ENCODE measurements around the gene KDM4C.
A peak's percentile ranks its signal among the peaks of the same experiment; 100 is the strongest.

KDM4C gene

DNA sequence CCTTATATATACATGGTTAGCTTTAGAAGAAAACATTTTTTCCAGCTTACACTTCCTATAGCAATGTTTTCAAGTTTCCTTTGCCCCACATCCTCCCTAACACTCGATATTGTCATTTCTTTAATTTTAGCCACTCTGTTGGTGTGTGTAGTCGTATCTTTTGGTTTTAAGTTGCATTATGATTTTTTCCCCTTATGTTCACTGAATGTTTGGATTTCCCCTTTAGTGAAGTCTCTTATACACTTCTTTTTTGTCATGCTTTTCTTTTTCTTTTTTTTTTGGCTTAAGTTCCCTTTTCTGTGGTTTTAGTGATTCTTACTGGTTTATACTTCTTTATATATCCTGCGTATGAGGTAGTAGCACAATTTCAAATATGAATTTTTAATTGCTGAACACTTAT lies 58.8 kb downstream of the KDM4C start:
- DNase-seq: no peak

DNA sequence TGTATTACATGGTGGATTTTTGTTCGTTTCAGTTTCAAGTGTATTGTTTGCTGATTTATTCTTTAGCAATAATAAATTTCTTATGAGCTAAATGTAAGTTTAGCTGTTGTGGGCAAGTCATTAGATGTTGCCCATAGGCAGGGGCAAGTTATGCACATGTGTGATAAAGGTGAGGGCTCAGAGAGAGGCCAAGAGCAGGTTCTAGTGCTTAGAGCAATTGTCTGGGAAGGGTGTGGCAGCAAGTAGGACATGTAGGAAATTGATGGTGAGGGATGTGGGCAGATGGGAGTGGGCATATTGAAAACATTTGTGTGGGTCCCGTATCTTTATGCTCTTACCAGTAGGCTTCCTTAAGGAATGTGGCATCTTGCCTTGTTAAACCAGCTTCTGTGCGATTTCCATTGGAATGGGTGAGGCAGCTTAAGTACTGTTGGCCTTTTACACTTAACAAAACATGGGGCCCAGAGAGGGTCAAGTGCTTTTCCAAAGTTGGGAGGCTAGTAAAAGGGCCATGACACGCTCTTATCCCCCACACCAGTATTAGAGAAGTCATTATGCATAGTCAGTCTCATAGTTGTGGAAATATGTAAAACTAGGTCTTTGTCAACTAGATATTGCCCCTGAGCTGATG lies 60.6 kb downstream of the KDM4C start:
- no peak for DNase-seq

DNA sequence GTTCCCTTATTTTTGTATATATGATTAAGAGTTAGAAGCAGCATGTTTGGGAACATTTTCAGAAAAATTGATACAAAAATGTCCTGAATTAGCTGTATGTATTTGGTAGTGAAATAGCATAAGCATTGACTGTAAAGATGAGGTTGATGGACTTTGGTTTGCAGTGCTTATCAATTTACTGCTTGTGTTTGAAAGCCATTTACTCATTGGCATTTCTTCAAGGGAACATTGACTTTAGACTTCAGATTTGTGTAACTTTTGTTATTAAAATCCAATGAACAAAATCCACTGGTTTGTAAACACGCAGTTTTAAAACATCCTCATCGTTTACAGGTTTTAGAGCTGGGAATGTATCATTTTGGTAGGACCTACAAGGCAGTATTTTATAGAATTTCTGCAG lies 61.3 kb downstream of the KDM4C start:
- no peak for DNase-seq

DNA sequence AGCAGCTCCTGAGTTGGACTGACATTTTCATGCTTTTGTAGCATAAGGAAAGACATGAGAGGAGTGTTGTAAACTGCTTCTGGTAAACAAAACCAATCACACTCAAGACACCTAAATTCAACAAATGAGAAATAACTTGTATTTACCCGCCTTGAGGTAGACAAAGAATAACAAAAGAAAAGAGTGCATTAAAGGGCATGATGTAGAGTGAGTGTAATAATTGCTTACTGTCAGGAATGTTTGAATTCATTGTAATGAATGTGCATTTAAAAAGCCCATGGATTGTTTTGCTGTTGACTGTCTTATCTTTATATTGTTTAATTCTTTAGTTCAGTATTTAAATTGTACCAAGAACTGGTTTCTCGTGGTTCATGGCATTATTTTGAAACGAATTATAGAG lies 61.8 kb downstream of the KDM4C start:
- no peak for DNase-seq

DNA sequence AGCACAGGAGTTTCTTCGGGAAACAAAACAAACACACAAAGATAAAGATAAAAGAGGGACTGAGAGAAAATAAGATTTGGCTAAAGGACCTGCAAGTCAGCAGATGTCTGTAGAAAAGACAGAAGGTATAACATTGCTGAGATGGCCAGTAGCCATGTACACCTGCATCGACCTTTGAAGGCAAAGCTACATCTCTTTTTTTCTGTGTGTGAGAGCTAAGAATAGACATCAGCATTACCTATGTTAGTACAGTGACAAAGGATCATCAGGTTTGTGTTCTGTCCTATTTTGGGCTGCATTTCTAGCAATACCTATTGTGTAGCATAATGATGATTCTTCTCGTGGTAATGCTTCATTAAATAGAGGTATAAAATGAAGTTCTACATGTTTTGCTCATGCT lies 64.9 kb downstream of the KDM4C start:
- DNase-seq: no peak

DNA sequence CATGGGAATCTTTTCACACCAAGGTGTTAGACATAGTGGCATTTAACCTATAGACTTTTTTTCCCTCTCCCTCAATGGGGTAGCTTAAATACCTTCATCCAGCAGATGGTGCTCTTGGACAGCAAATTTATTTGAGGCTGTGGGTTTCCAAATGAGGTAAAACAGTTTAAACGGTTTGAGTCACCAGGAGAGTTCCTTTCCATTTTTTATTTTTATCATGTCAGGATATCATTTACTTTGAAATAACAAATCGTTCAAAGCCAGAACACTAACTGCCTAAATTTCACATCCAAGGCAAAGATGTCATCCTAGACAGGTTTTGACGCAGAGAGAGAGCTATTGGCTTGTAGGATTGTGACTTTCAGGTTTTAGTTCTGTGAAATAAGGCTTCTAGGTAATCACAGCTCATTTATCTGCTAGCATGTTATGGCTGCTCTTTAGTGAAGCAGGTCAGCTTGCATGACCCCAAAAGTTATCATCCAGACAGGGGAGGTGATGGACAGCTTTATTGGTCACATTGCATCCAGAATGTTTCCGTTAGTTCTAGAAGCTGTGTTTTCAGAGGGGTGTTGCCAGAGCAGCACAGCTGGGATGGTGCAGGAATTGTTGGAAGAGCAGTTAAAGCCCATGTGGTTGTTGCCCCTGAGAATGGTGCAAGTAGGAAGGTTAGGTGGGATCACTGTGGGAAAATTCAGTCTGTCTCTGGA lies 69.8 kb downstream of the KDM4C start:
- peak; percentile 59 for DNase-seq

DNA sequence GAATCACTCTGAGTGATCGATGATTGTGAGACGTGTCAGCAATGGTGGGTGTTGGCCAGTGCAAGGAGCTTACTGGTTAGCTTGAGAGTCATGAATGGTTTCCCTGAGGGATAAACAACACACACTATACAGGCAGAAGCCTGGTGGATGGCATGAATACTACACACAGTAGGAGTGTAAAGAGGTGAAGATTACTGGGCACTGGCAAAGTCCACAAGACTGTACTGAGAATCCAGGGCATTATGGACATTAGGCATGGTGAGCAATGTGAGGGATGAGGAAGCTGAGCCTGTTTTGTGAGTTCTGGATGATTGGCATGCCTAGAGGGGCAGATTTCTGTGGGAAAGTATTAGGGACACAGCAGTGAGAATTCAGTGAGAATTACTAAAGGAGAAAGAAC lies 71.3 kb downstream of the KDM4C start:
- DNase-seq: no peak

DNA sequence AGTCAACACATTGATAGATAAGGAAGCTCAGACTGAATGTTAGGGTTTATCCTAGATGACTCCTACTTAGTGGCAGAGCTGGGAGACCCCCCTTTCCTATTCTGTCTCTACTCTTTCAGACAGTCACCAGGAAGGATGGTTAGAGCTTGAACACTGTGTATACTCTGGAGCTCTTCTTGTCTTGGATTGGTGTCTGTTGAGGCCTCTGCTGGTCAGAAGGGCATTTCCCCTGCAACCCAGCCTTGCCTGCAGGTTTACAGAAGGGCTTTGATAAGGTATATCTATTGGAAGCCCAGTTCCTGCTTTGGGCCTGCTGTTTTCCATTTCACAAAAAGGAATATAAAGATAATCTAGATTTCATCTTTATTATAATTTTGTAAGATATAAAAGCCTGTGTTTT lies 71.8 kb downstream of the KDM4C start:
- no peak for DNase-seq

DNA sequence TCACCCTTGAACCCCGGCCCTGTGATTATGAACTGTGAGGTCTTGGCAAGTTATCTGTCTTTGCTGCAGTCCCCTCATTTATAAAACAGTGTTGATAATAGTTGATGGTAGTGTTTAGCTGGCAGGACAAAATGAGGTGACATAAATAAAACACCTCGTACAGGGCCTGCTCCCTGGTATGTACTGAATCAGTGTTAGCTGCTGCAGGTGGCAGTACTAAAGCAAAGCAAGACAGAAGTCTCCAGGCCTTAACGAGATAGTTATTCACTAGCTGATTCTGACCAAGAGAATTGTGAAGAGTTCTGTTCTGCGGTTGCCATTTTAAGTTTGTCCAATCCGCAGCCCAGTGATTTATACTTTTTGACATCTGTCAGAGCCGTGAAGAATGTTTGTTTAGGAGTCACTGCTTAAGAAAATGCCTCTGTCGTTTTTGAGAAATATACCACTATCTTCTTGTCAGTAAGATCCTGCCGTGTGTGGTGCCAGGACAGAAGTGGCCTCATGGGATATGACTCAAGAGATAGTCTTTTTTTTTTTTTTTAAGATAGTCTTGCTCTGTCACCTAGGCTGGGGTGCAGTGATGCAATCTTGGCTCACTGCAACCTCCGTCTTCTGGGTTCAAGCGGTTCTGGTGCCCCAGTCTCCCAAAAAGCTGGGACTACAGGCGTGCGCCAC lies 75.9 kb downstream of the KDM4C start:
- no peak for DNase-seq

DNA sequence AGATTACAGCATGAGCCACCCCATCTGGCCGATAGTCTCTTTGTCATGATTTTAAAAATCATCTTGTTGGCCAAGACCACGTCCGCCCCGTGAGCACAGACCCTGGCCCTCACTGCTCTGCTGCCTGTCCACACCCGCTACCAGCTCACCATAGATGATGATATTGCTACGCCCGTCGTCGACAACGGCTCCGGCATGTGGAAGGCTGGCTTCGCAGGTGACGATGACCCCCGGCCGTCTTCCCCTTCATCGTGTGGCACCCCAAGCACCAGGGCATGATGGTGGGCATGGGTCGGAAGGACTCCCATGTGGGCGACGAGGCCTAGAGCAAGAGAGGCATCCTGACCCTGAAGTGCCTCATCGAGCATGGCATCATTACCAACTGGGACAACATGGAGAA lies 76.5 kb downstream of the KDM4C start:
- DNase-seq: no peak

DNA sequence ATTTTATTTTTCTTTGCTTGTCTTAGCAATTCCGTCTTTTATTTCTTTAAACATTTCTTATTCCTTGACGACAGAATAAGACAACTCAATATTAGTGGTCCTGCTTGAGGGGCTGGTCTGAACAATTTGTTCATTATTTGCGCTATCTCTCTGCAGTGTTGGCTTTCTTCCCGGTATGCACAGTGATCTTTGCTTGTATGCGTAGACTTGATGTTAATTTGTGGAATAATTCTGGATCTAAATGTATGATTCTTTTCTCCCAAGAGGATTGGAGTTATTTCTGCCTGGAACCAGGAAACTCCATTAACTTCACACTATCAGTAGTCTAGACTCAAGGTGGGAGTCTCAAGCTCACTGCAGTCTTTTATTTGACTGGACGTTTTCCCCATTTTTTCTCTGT lies 80.4 kb downstream of the KDM4C start:
- DNase-seq: no peak

DNA sequence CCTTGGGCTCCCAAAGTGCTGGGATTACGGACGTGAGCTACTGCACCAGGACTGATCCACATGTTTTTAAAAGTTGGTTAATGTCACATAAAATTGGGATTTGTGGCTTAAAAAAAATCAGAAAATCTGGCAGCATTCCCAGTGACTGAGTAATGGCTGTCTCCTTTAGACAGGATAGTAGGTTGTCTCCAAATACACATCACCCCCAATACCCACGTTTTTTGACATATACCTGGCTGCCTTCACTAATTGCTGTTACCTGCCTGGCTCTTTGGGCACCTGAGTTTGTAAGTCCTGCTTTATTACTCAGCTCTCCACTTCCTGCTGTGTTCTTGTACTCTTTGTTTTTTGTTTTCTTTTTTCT lies 84.8 kb downstream of the KDM4C start:
- peak; percentile 68 for DNase-seq

DNA sequence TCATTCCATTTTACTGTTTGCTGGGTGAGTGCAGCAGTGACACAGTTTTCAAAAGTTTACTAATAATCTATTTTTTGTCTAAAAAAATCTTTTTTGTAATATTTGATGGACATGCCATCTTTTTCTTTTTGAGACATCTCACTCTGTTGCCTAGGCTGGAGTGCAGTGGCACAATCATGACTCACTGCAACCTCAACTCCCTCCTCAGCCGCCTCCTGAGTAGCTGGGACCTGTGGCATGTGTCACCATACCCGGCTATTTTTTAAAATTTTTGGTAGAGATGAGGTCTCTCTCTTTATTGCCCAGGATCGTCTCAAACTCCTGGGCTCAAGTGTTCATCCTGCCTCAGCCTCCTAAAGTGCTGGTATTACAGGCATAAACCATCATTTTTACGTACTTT lies 86.0 kb downstream of the KDM4C start:
- DNase-seq: no peak

DNA sequence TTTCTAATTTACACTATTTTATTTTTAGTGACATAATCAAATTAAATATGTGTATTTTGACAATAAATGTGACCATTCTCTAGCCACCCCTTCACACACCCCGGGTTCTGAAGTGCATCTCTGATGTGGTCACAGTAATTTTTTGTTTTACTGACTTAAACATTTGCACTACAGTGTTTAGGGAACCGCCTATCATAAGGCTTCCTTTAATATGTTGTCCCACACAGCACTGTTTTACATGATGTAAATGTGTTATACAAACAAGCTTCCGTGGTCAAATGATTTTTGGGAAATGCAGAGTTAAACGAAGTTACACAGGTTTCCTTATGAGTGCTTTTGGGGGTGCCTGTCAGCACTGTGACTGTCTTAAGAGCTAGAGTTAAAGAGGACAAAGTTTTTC lies 86.5 kb downstream of the KDM4C start:
- DNase-seq: no peak

DNA sequence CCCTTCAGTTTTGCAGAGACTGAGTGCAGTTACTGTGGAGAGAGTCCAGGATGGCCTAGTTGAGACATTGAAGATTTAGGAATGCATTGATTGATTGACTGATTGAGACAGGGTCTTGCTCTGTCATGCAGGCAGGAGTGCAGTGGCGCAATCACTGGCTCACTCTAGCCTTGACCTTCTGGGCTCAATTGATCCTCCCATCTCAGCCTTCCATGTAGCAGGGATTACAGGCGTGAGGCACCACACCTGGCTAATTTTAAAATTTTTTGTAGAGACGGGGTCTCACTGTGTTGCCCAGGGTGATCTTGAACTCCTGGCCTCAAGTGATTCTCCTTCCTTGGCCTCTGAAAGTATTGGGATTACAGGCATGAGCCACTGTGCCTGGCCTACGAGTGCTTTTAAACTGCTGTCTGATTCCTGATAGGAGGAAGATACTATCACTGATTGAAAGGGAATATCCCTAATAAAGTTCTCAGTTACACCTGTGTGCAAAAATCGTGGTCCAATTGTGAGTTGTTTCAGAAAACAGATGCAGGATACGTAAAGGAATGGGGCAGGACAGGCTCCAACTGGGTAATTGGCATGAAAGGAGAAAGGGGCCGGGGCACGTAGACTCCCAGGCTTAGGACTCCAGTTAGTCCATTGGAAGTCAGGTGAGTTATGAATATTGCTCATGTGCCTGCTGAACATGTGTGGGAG lies 87.5 kb downstream of the KDM4C start:
- DNase-seq: no peak

DNA sequence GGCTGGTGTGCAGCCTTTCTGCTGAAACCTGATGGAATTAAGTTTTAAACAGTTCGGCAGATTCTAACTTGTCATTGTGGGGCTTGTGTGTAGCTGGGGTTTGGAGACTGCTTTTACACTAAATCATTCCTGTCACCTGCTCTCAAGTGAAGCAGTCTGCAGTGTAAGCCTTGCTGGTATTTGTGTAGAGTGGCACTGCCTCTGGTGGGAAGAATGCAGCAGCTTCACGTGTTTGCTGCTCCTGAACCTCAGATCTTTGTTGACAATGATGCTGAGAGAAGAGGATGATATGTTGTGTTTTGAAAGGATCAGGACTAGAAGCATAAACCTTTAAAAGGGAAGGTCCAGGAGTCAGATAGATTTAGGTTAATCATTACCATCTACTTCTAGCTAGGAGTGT lies 88.1 kb downstream of the KDM4C start:
- no peak for DNase-seq

DNA sequence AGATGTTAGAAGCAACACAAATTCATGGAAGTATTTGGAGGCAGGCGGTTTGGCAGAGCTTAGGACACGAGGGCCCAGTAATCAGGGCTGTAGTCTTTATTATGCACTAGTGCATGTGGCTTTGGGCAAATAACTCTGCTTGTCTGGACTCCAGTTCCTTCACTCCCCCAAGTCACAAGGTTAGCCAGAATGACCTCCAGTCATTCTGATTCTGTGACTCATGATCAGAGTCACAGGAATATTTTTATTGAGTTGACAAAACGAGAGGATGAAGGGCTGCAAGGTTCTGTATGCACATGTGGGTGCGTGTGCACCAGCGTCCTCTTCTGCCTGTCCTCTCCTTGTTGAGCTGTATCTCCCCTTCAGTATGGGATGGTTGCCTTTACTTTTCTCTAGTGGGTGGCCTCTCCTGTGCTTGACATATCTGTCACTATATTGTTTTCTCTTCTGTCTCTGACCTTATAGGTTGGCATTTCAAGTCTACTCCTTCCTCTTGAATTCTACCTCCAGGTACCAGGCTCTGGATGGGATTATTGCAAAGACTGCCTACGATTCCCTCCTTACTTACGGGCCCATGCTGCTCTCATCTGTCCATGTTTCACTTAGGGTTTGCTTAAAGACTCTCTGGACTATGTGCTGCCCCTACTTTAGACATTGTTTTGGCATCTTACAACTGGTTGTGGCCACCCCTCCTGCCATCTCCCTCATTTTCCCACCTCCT lies 94.6 kb downstream of the KDM4C start:
- no peak for DNase-seq

DNA sequence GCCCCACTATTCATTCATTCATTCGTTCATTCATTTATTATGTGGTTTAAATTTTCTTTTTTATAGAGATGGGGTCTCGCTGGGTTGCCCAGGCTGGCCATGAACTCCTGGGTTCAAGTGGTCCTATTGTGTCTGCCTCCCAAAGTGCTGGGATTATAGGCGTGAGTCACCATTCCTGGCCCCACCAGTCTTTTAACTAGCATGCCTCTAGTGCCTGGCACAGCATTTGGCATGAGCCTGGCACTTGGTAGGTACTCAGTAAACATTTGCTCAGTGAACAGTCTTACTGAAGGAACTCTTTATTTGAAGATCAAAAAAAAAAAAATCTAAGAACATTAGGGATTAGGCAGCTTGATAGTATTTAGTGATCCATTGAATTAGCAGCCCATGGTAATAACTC lies 98.1 kb downstream of the KDM4C start:
- DNase-seq: no peak

DNA sequence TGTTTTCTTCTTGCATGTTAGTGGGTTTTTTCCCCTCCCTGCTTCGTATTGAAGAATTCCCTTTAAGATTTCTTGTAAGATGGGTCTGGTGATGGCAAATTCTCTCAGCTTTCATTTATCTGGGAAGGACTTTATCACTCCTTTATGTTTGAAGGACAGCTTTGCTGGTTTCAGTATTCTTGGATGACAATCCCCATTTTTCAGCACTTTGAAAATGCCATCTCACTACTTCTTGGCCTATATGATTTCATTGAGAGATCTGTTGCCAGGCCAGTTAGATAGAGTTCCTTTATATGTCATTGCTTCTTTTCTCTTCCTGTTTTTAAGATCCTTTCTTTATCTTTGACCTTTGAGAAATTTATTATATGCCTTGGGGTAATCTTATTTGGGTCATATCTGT lies 106.3 kb downstream of the KDM4C start:
- no peak for DNase-seq

DNA sequence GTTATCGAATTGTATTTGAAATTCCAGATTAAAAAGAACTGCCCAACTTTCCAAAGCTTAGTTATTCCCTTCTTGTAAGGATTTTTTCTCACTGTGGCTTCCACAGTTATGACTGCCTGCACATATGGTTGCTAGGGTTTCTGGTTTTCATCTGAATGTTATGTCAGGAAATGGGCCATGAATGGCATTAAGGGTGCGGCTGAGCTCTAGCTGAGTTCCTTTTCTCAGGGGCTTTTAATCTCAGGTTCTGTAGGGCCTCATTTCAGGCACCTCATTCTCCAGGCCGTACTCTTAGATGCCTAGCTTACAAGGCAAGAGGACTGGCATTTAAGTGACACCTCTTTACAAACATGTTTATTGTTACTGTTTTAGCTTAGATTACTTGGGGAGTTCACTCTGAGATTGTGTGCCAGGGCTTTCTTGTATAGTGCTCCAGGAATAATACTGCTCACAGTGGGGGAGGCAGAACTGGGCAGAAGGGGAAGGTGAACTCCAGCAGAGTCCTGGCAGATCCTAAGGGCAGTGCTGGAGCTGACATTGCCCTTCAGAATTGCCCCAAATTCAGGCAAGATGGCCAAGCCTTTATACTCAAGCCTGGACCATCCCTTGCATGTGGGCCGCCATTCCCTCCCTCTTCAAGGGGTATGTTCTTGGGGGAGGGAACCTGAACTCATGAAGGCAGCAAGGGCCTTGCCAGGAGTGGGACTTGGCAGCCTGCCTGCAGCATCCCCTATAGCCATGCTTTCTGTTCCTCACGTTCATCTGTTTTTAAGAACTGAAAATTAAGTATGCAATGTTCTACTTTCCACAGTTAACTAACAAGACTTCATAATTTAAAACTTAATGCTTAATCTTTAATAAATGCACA lies 111.5 kb downstream of the KDM4C start:
- DNase-seq: peak; percentile 3

DNA sequence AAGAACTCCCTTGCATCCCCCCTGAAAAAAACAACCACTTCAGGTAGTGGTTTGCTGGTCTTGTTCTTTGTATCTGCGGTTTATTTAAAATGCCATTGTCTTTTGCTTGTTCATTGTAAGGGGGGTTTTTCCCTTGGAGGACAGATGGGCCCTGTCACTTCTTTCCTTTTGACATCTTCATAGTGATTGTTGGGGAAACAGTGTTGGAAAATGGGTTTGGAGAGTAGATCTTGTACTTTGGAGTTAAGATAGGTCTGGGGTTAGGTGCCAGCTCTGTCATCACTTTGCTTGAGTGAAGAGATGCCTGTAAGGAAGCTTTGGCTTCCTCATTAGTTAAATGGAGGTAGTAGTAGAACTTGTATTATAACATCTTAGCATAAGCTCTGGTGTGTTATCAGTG lies 112.4 kb downstream of the KDM4C start:
- no peak for DNase-seq

Measured in fibroblast of skin of right quadriceps (primary cell).